Measurements from ENCODE around the gene PITPNB.

The PITPNB gene

DNA sequence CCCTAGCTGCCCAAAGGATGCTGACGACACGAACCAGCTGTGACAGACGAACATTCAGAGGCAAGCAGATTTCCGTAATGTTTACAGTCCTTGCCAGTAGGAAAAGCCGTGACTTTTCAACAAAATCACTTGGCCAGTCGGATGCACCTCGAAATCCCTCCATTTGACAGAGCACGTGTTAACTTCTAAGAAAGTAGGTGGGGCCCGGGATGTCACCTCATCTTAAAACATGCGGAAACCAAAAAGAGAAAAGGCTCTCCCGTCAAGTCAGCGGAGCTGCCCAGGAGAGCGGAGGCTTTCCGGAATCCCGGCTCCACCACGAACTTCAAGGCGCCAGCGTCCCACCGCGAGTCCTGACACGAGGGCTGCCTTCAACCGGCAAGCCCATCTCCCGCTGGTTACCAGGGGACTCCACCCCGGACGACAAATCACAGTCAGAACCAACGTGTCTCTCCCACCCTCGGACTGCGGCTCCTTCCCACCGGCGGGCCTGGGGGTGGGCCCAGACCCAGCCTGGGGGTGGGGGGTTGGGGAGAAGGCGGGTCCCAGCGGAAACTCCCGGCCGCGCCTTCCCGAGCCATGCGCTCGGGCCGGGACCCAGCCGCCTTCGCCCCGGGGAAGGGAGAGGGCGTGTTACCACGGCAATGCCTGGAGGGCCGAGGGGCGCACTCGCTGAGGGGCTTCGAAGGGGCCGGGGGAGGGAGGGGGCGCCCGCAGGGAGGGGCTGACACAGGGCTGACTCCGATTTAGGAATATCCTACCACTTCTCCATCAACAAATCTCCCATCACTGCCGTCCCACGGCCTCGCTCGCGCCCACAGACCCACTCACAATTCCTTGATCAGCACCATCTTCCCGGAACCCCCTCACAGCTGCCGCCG, 475 bp downstream of the PITPNB start:
- peak in 1 of 2 experiments; percentile 5 for DNase-seq

DNA sequence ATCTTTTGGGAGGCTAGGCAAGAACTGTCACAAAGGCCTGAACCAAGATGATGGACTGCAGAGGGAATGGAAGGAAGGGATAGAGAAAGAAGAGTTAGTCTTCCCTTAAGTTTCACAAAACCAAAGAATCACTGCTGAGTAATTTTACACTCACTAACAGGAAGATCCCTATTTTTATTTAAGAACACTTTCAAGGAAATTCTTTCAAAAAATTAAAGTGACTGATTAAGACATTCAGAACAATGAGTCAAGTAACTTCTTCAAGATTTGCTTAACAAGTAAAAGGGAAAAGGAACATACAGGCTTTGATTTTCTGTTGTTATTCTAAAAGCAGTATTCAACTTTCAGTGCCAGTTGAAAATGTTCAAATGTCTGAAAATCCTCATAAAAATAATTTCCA, 3.1 kb downstream of the PITPNB start:
- no peak for DNase-seq

DNA sequence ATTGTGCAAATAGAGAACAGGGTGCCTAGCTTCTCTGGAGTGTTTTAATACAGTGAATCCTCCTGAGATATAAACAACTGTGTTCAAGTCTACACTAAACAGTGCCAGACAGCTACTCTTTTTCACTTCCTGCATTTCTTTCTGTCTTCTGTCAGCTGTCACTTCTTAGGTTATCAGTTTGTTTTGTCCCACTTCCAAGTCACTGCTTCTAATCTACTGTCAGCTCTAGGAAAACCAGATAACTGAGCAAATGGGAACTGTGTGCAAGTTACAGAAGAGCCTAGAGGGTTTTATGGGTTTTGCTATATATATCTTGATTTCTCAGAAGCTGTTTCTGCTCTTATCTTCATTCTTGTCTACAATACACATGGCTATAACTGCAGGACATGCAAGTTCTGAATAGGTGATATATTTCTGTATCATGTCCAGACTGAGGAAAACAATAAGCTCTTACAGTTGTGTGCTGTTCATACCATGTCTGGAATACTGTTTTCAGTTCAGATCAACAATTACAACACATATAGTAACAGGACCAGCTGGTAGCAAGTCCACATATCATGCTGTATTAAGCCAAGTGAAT, 5.8 kb downstream of the PITPNB start:
- DNase-seq: no peak

GRCh38 chr22:27912101-27912500, 7.0 kb downstream of the PITPNB start:
- DNase-seq: no peak

DNA sequence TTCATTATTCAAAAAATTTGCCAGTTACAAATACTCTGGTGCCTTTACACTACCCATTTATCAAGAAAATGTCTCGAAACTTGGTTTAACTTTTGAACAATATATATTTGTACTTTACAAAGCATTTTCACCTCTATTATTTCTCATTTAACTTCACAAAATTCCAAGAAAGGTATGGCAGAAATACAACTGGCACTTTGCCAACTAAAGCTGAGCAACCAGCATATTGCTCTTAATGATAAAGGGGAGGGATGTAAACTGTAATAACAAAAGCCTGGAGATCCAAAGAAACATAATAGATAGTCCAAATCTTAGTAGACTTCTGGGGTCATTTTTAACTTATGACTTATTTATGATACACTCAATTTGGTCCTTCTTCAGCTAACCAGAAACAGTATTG, 7.7 kb downstream of the PITPNB start:
- no peak for DNase-seq

- no peak for DNase-seq
Measured at GRCh38 chr22:27906241-27906640, 12.8 kb downstream of the PITPNB start.

DNA sequence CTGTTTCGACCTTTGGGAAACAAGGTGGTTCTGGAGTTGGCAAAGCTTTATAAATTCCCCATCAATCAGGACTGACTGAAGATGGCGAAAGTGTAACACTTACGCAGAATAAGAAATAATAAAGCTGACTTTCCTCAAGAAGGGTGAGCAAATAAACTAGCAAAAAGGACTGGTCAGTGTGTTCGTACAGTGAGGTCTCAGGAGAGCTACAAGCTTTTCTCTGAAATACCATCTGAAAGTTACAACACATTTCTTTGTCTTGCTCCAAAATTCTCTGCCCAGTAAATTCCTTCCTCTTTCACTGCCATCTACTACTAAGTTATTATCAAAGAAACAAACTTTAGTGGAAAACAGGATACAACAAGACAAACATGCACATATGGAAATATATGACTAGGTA, 13.4 kb downstream of the PITPNB start:
- no peak for DNase-seq

- no peak for DNase-seq
Measured at GRCh38 chr22:27903805-27904473, 15.1 kb downstream of the PITPNB start.

GRCh38 chr22:27900153-27900552, 18.9 kb downstream of the PITPNB start:
- no peak for DNase-seq

DNA sequence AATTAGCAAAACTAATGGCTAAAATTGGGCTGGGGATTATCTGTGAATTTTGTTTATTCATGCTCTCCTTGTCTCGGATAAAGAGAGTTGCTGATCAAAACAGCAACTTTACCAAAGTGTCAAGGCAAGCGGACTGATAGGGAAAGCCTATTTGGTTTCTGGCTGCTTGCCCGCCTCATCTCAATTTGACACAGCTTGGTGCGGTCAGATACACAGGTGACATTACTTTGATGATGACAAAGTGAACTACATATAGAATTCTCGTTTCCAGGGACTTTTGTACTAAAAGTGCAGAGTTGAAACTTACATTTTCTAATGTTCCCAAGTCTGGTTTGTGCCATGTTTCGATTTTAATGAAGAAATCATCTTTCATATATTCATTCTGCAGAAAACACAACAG, 22.8 kb downstream of the PITPNB start:
- DNase-seq: no peak

GRCh38 chr22:27895600-27895999, 23.5 kb downstream of the PITPNB start:
- DNase-seq: no peak

DNA sequence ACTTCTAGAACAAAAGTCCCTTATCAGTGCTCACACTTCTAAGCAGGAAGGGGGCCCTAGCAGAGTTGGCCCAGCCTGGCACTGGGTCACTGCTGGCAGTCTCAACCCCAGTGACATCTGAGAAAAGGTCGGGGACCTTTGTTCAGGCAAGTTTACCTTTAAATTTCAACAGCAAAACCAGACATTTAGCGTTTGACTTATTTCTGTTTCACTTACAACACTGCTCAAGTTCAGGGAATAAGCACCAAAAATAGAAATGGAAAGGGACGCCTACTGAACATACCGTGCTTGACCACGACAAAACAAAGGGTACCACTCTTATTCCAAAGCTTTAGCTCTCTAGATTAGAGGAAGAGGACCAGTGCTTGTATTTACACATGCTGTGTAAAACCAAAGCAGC, 26.2 kb downstream of the PITPNB start:
- no peak for DNase-seq

DNA sequence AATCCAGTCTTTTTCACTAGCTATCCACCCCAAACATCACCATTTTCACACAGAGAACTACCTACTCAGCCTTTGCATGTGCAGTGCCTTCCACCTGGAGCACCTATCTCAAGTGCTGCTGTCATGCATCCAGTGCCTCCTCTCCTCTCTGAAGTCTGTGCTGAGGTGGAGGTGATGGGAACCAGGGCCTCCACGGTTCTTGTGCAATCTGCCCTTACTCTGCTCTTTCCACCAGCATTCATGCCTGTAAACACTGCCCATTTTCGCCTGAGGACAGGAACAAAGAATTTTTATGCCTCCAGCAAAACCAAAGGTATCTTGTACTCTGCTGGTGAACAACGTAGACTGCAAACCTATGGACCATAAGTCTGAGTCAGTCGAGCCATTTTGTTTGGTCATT, 27.0 kb downstream of the PITPNB start:
- no peak for DNase-seq

- no peak for DNase-seq
Measured at GRCh38 chr22:27888310-27888709, 30.7 kb downstream of the PITPNB start.

DNA sequence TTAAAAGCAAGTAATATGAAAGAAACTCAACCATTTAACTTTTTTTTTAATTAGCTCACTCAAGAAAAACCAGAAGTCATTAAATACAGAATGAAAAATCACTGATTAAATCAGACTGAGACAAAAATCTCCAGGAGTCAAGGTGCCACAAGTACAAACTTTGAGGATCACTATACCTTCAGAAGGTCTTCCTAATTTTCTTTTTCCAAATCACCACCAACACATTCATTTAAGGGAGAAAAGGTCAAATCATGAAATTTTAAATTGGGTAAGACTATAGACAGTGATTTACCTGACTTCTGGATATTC, 32.3 kb downstream of the PITPNB start:
- DNase-seq: no peak

GRCh38 chr22:27885977-27886842, 32.8 kb downstream of the PITPNB start:
- DNase-seq: no peak

DNA sequence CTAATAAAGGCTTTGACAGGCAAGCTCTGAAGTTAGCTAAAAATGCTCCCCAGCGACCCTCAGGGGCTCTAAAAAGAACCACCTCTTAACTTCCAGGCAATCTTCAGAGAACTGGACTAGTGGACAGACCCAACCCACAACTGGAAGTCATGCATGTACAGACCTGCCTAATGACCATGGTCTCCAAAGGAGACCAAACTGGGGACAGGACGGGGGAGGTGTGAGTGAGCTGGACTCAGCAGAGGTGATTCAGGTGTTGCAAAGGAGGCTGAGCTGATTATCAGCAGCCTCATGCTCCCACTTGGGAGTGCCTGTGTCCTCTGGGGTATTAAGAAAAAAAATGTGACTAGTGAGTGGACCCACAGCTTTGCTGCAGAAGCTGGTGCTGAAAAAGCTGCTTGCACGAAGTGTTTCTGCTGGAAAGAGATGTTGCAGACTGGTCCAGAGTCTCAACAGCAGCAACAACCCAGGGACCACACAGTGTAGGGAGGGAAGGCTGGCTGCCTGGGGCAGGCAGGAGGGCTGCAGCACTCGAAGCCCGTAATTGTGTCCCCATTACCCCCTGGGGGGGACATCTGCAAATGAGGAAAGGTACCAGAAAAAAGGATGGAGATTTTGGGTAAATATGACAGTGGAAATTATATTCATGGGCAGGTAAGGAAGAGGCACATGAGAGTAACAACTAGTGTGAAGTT, 35.3 kb downstream of the PITPNB start:
- DNase-seq: no peak

- DNase-seq: no peak
Measured at GRCh38 chr22:27882507-27883290, 36.4 kb downstream of the PITPNB start.

GRCh38 chr22:27881421-27881820, 37.6 kb downstream of the PITPNB start:
- DNase-seq: no peak

- peak; percentile 12 to 29 for DNase-seq
Measured at GRCh38 chr22:27880778-27881394, 38.2 kb downstream of the PITPNB start.

DNA sequence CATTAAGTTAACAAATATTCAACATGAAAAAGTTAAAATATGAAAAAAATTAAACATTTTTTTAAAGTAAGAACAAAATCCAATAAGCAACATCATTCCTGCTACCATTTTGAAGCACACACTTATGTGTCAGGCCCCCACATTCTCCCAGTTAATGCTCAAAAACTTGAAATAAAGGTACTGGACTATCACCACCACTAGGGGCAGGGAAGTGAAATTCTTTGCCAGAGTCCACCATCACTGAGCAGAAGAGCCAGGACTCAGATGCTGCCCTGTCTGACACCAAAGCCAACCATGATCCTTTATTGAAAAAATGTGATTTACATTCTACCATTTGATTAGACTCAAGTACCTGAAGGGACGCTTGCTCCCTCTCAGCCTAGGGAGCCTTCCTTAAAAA, 39.1 kb downstream of the PITPNB start:
- DNase-seq: peak in 1 of 2 experiments; percentile 36

Data from NCI-H1930 (cell line).